GM23338 (cell line): Measurements from ENCODE around the gene GIGYF1. TPM values are rescaled to one million over a fixed set of nuclear protein-coding genes. Genes with fewer than 3 reads are reported as not detected.

ENCODE experiments used
- ATAC-seq: fragments of 200-7000 bp; cut with Tn5 transposase; 3 replicates; pipeline ENCODE4 v1.9.1; 2020
- DNase-seq: peaks from one replicate; pipeline ENCODE4 v3.0.0-alpha.2; 2015; ENCODE audit warnings: low spot score
- H2AFZ ChIP-seq: fragments of 200-600 bp; sonication (generic); 2 replicates; pipeline ENCODE4 v1.8.0; 2016; ENCODE audit warnings: antibody characterized with exemption, mild to moderate bottlenecking, moderate library complexity
- H3F3A ChIP-seq: fragments of 200-600 bp; sonication (generic); replicated peaks from 2 replicates; pipeline ENCODE4 v1.8.0; 2017; ENCODE audit warnings: antibody characterized with exemption, mixed run types, low read depth
- H3K27ac ChIP-seq: fragments of 200-600 bp; sonication (generic); 2 replicates; pipeline ENCODE4 v1.6.1; 2016; ENCODE audit warnings: low read depth
- H3K27me3 ChIP-seq: fragments of 200-600 bp; sonication (generic); 2 replicates; pipeline ENCODE4 v1.8.0; 2016; ENCODE audit warnings: mild to moderate bottlenecking, mixed run types, moderate library complexity; ENCODE audit not compliant: insufficient read depth
- H3K36me3 ChIP-seq: fragments of 200-600 bp; sonication (generic); 2 replicates; pipeline ENCODE4 v1.8.0; 2016; ENCODE audit warnings: mild to moderate bottlenecking; ENCODE audit not compliant: insufficient read depth
- H3K4me1 ChIP-seq: fragments of 200-600 bp; sonication (generic); 2 replicates; pipeline ENCODE4 v1.8.0; 2016; ENCODE audit warnings: mild to moderate bottlenecking, moderate library complexity; ENCODE audit not compliant: insufficient read depth
- H3K4me2 ChIP-seq: fragments of 200-600 bp; sonication (generic); 2 replicates; pipeline ENCODE4 v1.7.1; 2017; ENCODE audit warnings: mixed run types
- H3K4me3 ChIP-seq: fragments of 200-600 bp; sonication (generic); 2 replicates; pipeline ENCODE4 v1.6.1; 2016; ENCODE audit warnings: mixed run types
- H3K79me2 ChIP-seq: fragments of 200-600 bp; sonication (generic); replicated peaks from 2 replicates; pipeline ENCODE4 v1.8.0; 2017; ENCODE audit warnings: mild to moderate bottlenecking; ENCODE audit not compliant: insufficient read depth
- H3K9me2 ChIP-seq: fragments of 200-600 bp; sonication (generic); 2 replicates; pipeline ENCODE4 v1.8.0; 2017; ENCODE audit not compliant: insufficient read depth
- H4K20me1 ChIP-seq: fragments of 200-600 bp; sonication (generic); replicated peaks from 2 replicates; pipeline ENCODE4 v1.8.0; 2017; ENCODE audit warnings: mild to moderate bottlenecking; ENCODE audit not compliant: insufficient read depth
- H3K27ac Mint-ChIP-seq: 2 replicates; pipeline ENCODE4 v1.8.0; 2020; ENCODE audit warnings: inconsistent platforms, mild to moderate bottlenecking, moderate library complexity, mixed read lengths
- H3K27me3 Mint-ChIP-seq: 3 replicates; pipeline ENCODE4 v1.8.0; 2022; ENCODE audit warnings: low read depth, mild to moderate bottlenecking, moderate library complexity, mixed read lengths, inconsistent platforms; ENCODE audit not compliant: insufficient read depth, poor library complexity
- H3K36me3 Mint-ChIP-seq: 3 replicates; pipeline ENCODE4 v1.8.0; 2021; ENCODE audit warnings: low read depth, mild to moderate bottlenecking, inconsistent platforms, moderate library complexity, mixed read lengths
- H3K4me1 Mint-ChIP-seq: 3 replicates; pipeline ENCODE4 v1.8.0; 2020; ENCODE audit warnings: mild to moderate bottlenecking, inconsistent platforms, mixed read lengths
- H3K4me3 Mint-ChIP-seq: 3 replicates; pipeline ENCODE4 v1.8.0; 2021; ENCODE audit warnings: moderate library complexity, mild to moderate bottlenecking, inconsistent platforms, mixed read lengths
- H3K9me3 Mint-ChIP-seq: 3 replicates; pipeline ENCODE4 v1.8.0; 2020; ENCODE audit warnings: moderate library complexity, mild to moderate bottlenecking, inconsistent platforms, mixed read lengths
- CREB1 ChIP-seq: fragments of 250-450 bp; sonication (Bioruptor Pico); IDR thresholded peaks from 2 replicates; pipeline ENCODE4 v1.5.0; 2020; ENCODE audit warnings: low read depth, mild to moderate bottlenecking, moderate library complexity
- CTCF ChIP-seq, 2 experiments: fragments of 200-600 bp in 1 of 2; sonication (generic) in 1 of 2; conservative IDR thresholded peaks; 2 replicates each; pipeline versions ENCODE4 v1.5.1 to v1.6.1; 2016 to 2017; ENCODE audit warnings: antibody characterized with exemption in 2 of 2, low read depth in 2 of 2, mild to moderate bottlenecking in 2 of 2, moderate library complexity in 1 of 2
- ETS1 ChIP-seq: IDR thresholded peaks from 2 replicates; pipeline ENCODE4 v1.6.1; 2016; ENCODE audit warnings: antibody characterized with exemption
- EZH2 ChIP-seq: fragments of 200-600 bp; sonication (generic); IDR thresholded peaks from one replicate; pipeline ENCODE4 v1.8.0; 2017; ENCODE audit warnings: antibody characterized with exemption, mild to moderate bottlenecking, low read depth; ENCODE audit not compliant: unreplicated experiment
- EZH2phosphoT487 ChIP-seq: fragments of 200-600 bp; sonication (generic); IDR thresholded peaks from one replicate; pipeline ENCODE4 v1.8.1; 2018; ENCODE audit warnings: antibody characterized with exemption; ENCODE audit not compliant: unreplicated experiment
- JUNB ChIP-seq: IDR thresholded peaks from one replicate; pipeline ENCODE4 v1.6.1; 2016; ENCODE audit warnings: antibody characterized with exemption; ENCODE audit not compliant: unreplicated experiment
- NANOG ChIP-seq: IDR thresholded peaks from 2 replicates; pipeline ENCODE4 v1.6.1; 2016; ENCODE audit warnings: antibody characterized with exemption, borderline replicate concordance
- POLR2AphosphoS5 ChIP-seq: IDR thresholded peaks from 2 replicates; pipeline ENCODE4 v1.6.1; 2016; ENCODE audit warnings: antibody characterized with exemption, low read depth
- REST ChIP-seq: IDR thresholded peaks from one replicate; pipeline ENCODE4 v1.6.1; 2018; ENCODE audit warnings: antibody characterized with exemption; ENCODE audit not compliant: unreplicated experiment
- STAT1 ChIP-seq: IDR thresholded peaks from one replicate; pipeline ENCODE4 v1.6.1; 2016; ENCODE audit warnings: antibody characterized with exemption; ENCODE audit not compliant: unreplicated experiment
- ZNF114 ChIP-seq: fragments of 250-450 bp; sonication (Bioruptor Pico); IDR thresholded peaks from 2 replicates; pipeline ENCODE4 v1.5.0; 2020; ENCODE audit warnings: mild to moderate bottlenecking, moderate library complexity
- ZNF331 ChIP-seq: fragments of 250-450 bp; sonication (Bioruptor Pico); IDR thresholded peaks from 2 replicates; pipeline ENCODE4 v1.5.0; 2020; ENCODE audit warnings: low read depth, mild to moderate bottlenecking, moderate library complexity
- ZNF462 ChIP-seq: fragments of 250-450 bp; sonication (Bioruptor Pico); IDR thresholded peaks from 2 replicates; pipeline ENCODE4 v1.5.0; 2020; ENCODE audit warnings: mild to moderate bottlenecking, moderate library complexity
- polyA plus RNA-seq: library from polyadenylated mRNA; unstranded; fragments of >200 nt; fragmentation: Nextera tagmentation; extraction: Ambion mirVana; gene quantifications from 2 replicates; pipeline ENCODE4 v1.2.1, GENCODE V29; 2016
- total RNA-seq: library from RNA; depleted of rRNA; stranded (reverse); fragments of >200 nt; shearing (Covaris generic); gene quantifications from 2 replicates; pipeline ENCODE4 v1.2.3, GENCODE V29; 2014

Gene GIGYF1
- total and polyA plus RNA-seq, 2 experiments from 2014 or later, result 40.4 to 69.8 TPM

GRCh38 chr7:100730136-100730800, 36.2 kb upstream of the GIGYF1 start:
- Mint-ChIP-seq H3K9me3 (no peaks in the 10 kb centered on the region), H3K36me3 (no peaks in the 10 kb centered on the region), H3K4me1 (no peaks in the 10 kb centered on the region), H3K27me3 (peaks cover 6% of the 10 kb centered on the region), H3K27ac (no peak overlapping the region), H3K4me3 (no peak overlapping the region)
- Histone ChIP-seq H3F3A (no peaks in the 10 kb centered on the region), H3K9me2 (no peaks in the 10 kb centered on the region), H3K79me2 (no peaks in the 10 kb centered on the region), H3K27ac (no peak overlapping the region), H3K4me3 (no peak overlapping the region), H3K4me2 (no peak overlapping the region), H4K20me1 (no peaks in the 10 kb centered on the region), H3K27me3 (no peaks in the 10 kb centered on the region), H2AFZ (no peak overlapping the region), H3K4me1 (no peaks in the 10 kb centered on the region), H3K36me3 (no peaks in the 10 kb centered on the region)
- TF ChIP-seq ZNF462 (CRISPR knock-in tag), result no peak
- no peak for TF ChIP-seq CTCF (conservative IDR thresholded peaks at IDR 0.05; ENCODE audit: low read depth in 2 of 2)
- no peak for TF ChIP-seq STAT1
- no peak for TF ChIP-seq NANOG
- no peak for TF ChIP-seq ZNF114
- TF ChIP-seq EZH2phosphoT487, result no peak
- TF ChIP-seq JUNB, result no peak
- no peak for TF ChIP-seq ETS1
- no peak for TF ChIP-seq EZH2
- no peak for TF ChIP-seq POLR2AphosphoS5
- no peak for TF ChIP-seq CREB1 (CRISPR knock-in tag)
- no peak for TF ChIP-seq ZNF331 (CRISPR knock-in tag)
- TF ChIP-seq REST, result no peak
- ATAC-seq, result no peak
- DNase-seq, result no peak
